RWPE2 (cell line): ENCODE results near the gene CXCR3.
"Not testable (repeated sequence)": the region's sequence is repeated elsewhere in the genome, so short reads cannot be mapped to it uniquely, and the experiment has no call there.

ENCODE experiments used
- ATAC-seq: fragments of 200-7000 bp; cut with Tn5 transposase; 3 replicates; pipeline ENCODE4 v1.9.1; 2021; ENCODE audit warnings: low read depth
- DNase-seq: peaks from one replicate; pipeline ENCODE4 v3.0.0-alpha.2; 2020; ENCODE audit warnings: low spot score
- H3K27ac ChIP-seq: fragments of 450-650 bp; 2 replicates; pipeline ENCODE4 v1.5.1; 2017; ENCODE audit warnings: mild to moderate bottlenecking; ENCODE audit not compliant: poor library complexity, severe bottlenecking
- H3K27me3 ChIP-seq: fragments of 250-450 bp; sonication (Bioruptor Pico); 2 replicates; pipeline ENCODE4 v1.5.1; 2021; ENCODE audit warnings: mild to moderate bottlenecking, moderate library complexity; ENCODE audit not compliant: insufficient read depth, poor library complexity, severe bottlenecking
- H3K36me3 ChIP-seq: fragments of 250-450 bp; sonication (Bioruptor Pico); 2 replicates; pipeline ENCODE4 v1.5.1; 2020; ENCODE audit warnings: low read depth, mild to moderate bottlenecking, moderate library complexity
- H3K4me1 ChIP-seq: fragments of 250-450 bp; sonication (Bioruptor Pico); 2 replicates; pipeline ENCODE4 v1.5.1; 2021; ENCODE audit warnings: mild to moderate bottlenecking, moderate library complexity; ENCODE audit not compliant: insufficient read depth, poor library complexity, severe bottlenecking
- H3K4me3 ChIP-seq: fragments of 250-450 bp; sonication (Bioruptor Pico); 2 replicates; pipeline ENCODE4 v1.5.1; 2021; ENCODE audit warnings: mild to moderate bottlenecking, moderate library complexity; ENCODE audit not compliant: severe bottlenecking
- H3K9me3 ChIP-seq: fragments of 250-450 bp; sonication (Bioruptor Pico); 2 replicates; pipeline ENCODE4 v1.5.1; 2021; ENCODE audit warnings: mild to moderate bottlenecking, moderate library complexity; ENCODE audit not compliant: severe bottlenecking
- CTCF ChIP-seq: fragments of 450-650 bp; IDR thresholded peaks from one replicate; pipeline ENCODE4 v1.5.1; 2017; ENCODE audit warnings: mild to moderate bottlenecking, moderate library complexity; ENCODE audit not compliant: poor library complexity, severe bottlenecking

The CXCR3 gene

GRCh38 chrX:71650333-71650969 is 32.1 kb upstream of the CXCR3 start:
- peak; percentile 13 for TF ChIP-seq CTCF
- H3K36me3 ChIP-seq: no peaks in the 10 kb centered on the region
- H3K27ac ChIP-seq: no peak overlapping the region
- H3K4me3 ChIP-seq: no peak overlapping the region
- no peak; the same call in 2 of the 3 replicates for ATAC-seq
- DNase-seq: no peak
- H3K27me3 ChIP-seq: no peaks in the 10 kb centered on the region
- H3K9me3 ChIP-seq: no peaks in the 10 kb centered on the region
- no peaks in the 10 kb centered on the region for H3K4me1 ChIP-seq

GRCh38 chrX:71644406-71644805 is 26.1 kb upstream of the CXCR3 start:
- H3K9me3 ChIP-seq, H3K4me1 ChIP-seq, H3K4me3 ChIP-seq, DNase-seq, ATAC-seq, H3K36me3 ChIP-seq, H3K27me3 ChIP-seq, H3K27ac ChIP-seq: not testable (repeated sequence)

- DNase-seq (no peak), ATAC-seq (no peak)
- Histone ChIP-seq H3K36me3 (no peaks in the 10 kb centered on the region), H3K9me3 (no peaks in the 10 kb centered on the region), H3K27me3 (no peaks in the 10 kb centered on the region), H3K27ac (no peak overlapping the region), H3K4me1 (no peaks in the 10 kb centered on the region), H3K4me3 (no peak overlapping the region)
- no peak for TF ChIP-seq CTCF
These were observed 21.7 kb upstream of the CXCR3 start for GRCh38 chrX:71640002-71640401.

GRCh38 chrX:71638409-71638808 is 20.1 kb upstream of the CXCR3 start:
- H3K9me3 ChIP-seq: no peaks in the 10 kb centered on the region
- no peak for TF ChIP-seq CTCF
- no peak for ATAC-seq
- DNase-seq: no peak
- no peak overlapping the region for H3K4me3 ChIP-seq
- no peak overlapping the region for H3K27ac ChIP-seq
- no peaks in the 10 kb centered on the region for H3K4me1 ChIP-seq
- H3K36me3 ChIP-seq: no peaks in the 10 kb centered on the region
- no peaks in the 10 kb centered on the region for H3K27me3 ChIP-seq

- Histone ChIP-seq H3K36me3 (no peaks in the 10 kb centered on the region), H3K9me3 (no peaks in the 10 kb centered on the region), H3K4me1 (no peaks in the 10 kb centered on the region), H3K27me3 (no peaks in the 10 kb centered on the region), H3K4me3 (no peak overlapping the region), H3K27ac (no peak overlapping the region)
- ATAC-seq (peak; percentile 64), DNase-seq (no peak)
- no peak for TF ChIP-seq CTCF
These were observed 19.5 kb upstream of the CXCR3 start for GRCh38 chrX:71637848-71638247.
